Amniotic epithelial cell (primary cell): ENCODE results near the gene GNPTG.

ENCODE experiments used
- DNase-seq: peaks from one replicate; pipeline ENCODE4 v3.0.0-alpha.2; 2010; ENCODE audit warnings: low read depth

The GNPTG gene

GRCh38 chr16:1371054-1371978, 19.6 kb downstream of the GNPTG start:
- no peak for DNase-seq

- DNase-seq, result no peak
These were observed 20.7 kb downstream of the GNPTG start for GRCh38 chr16:1372292-1372950.

DNA sequence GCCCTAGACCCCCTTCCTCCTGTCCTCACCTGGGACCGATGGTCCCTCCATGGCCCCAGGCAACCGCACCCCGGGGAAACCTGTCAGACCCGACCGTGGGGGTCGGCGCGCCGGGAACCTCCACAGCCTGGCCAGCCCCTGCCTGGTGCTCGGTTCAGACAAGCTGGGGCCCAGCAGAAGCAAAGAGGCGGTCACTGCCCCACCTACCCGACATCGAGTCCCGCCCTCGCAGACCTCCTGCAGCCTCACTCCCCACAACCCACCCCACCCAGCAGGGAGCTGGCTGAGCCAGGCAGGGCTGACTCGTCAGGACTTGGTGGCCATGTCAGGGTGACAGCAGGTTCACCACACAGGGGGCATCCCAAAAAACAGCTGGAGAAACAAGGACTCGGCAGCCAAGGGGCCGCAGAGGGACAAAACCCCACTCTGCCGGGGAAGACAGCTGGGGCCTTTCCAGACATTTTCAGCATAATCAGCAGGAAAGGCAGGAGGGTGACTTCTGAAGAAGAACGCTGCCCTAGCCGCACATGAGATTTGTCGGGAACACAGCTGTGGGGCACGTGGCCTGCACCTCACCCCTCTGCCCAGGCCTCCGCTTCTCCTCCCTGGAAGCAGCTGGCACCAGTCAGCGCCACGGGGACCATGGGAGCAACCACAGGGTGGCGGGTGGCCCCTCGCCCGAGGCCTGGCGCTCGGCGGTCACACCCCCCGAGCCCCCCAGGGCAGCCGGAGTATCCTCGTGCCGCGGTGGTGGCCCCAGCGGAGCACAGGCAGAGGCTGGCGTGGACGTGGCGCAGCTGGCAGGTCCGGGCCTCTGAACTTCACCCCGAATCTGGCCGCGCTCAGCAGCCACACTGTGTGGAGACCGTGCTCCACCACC, 22.9 kb downstream of the GNPTG start:
- DNase-seq, result no peak

GRCh38 chr16:1375298-1375640, 23.5 kb downstream of the GNPTG start:
- DNase-seq, result no peak

DNA sequence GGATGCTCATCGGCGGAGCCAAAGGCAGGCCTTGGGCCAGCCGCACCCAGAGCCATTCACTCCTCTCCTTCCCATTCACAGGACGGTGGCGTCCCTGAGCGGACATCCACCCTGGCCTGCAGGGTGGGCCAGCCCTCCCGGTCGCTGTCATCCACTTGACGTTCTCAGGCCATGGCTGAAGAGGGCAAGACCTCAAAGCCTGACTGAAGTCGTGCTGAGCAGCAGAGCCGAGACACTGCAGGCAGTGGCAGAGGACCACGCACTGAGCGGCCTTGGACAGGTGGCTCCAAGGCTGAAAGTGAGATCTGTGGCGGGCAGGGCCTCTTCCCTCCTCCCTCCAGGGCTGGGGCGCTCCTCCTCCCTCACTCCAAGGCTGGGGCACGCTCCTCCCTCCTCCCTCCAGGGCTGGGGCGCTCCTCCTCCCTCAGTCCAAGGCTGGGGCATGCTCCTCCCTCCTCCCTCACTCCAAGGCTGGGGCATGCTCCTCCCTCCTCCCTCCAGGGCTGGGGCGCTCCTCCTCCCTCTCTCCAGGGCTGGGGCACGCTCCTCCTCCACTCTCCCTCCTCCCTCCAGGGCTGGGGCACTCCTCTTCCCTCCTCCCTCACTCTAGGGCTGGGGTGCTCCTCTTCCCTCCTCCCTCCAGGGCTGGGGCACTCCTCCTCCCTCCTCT, 24.1 kb downstream of the GNPTG start:
- no peak for DNase-seq

GRCh38 chr16:1377406-1378010, 25.8 kb downstream of the GNPTG start:
- DNase-seq, result no peak

DNA sequence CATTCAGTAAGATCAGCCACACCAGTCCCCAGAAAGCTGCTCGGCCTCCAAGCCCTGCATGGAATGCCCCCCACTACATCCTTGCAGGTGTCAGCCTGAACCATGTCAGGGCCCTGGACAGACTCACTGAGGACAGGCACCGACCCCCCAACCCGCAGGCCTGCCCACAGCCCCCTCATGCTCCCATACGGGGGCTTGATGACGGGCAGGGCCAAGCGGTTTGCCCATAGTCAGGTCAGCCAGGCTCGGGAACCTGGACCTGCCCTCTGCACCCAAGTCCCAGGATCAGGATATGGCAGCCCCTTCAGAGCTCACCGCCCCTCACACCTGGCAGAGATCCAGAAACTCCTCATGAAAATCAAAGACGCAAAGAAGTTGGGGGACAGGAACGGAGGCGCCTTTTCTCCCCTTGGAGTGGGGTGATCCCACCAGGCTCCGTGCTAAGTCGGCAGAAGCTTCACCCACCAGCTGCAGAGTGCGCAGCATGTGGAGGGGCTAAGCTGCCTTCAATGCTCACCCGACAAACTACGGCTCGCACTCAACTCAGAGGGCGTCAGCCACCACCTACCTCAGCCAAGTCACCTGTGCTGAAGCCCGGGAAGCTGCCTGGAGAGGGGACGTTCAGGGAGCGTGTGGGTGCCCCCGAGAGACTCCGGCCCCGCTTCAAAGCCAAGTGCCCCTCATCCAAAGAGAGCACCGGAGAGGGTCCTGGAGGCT, 26.5 kb downstream of the GNPTG start:
- DNase-seq, result no peak

- DNase-seq, result peak; percentile 61
These were observed 27.1 kb downstream of the GNPTG start for GRCh38 chr16:1378804-1379303.

- peak; percentile 31 for DNase-seq
These were observed 27.8 kb downstream of the GNPTG start for GRCh38 chr16:1379304-1380076.

DNA sequence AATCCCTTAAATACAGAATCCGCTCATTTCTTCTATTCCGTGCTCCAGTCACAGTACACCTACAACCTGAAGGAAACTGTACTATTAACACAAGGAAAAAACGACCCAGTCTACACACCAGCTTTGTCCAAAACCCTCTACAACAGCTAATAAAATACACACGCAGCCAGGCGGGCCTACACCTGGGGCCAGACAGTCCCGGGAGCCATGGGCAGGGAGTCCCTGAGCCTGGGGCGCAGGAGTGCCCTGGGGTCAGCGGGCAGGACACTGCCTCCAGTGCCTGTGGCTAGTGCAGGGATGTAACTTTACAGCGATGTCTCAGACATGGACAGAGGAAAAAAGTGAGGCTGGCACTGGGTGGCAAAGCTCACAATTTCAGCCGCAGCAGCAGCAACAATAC, 28.5 kb downstream of the GNPTG start:
- DNase-seq, result no peak

GRCh38 chr16:1381612-1382406, 30.1 kb downstream of the GNPTG start:
- DNase-seq, result peak; percentile 2

DNA sequence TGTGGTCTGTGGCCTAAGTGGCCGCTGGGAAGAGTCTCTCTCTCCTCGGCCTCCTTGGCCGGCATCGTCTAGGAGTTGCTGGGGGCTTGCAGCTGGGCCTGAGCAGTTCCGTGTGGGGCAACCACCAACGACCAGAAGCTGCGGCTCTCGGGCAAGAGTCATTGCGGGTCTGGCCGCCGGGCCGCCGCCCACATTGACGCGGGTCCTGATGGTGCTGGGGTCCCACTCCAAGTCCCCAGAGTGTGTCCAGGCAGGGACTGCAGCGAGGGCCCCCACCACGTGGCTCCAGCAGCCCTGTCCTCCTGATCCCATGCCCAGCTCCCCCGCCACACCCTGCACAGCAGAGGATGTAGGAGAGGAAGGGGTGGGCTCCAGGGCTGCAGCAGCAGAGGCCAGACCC, 31.8 kb downstream of the GNPTG start:
- no peak for DNase-seq

DNA sequence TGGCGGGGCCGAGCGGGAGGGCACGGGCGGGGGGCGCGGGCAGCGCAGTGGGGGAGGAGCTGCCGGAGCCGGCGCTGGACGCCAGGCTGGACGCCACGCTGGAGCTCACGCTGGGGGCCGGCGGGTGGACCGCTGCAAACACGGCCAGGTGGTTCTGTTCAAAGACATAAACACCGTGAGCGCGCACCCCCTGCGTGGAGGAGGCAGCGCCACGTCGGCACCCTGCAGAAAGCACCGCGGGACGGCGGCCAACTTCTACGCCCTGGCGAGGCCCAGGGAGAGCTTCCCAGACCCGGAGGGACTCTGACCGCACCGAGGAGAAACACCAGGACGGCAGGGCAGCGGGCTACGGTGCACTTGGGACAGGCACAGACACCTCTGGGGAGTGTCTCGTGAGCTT, 33.5 kb downstream of the GNPTG start:
- DNase-seq, result no peak

DNA sequence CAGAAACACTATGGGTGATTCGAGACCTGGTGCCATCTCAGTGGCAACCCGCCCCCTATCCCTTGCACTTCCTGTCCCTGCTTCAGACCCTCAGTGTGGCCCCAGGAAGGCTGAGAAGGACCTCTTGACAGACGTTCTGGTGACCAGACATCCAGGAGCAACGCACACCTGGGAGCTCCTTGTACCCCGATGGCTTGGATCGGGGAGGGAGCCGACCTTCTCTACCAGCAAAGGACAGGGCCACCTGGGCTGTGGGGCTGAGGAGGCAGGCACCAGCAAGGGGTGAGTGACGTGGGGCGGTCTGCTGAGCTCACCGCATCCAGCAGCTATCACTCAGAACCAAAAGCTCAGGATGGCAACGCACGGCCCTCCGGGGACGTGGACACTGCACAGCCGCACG, 35.6 kb downstream of the GNPTG start:
- no peak for DNase-seq

GRCh38 chr16:1389762-1390161, 38.0 kb downstream of the GNPTG start:
- DNase-seq, result no peak

GRCh38 chr16:1390239-1390779, 38.6 kb downstream of the GNPTG start:
- no peak for DNase-seq

- DNase-seq, result no peak
These were observed 41.1 kb downstream of the GNPTG start for GRCh38 chr16:1392826-1393225.

DNA sequence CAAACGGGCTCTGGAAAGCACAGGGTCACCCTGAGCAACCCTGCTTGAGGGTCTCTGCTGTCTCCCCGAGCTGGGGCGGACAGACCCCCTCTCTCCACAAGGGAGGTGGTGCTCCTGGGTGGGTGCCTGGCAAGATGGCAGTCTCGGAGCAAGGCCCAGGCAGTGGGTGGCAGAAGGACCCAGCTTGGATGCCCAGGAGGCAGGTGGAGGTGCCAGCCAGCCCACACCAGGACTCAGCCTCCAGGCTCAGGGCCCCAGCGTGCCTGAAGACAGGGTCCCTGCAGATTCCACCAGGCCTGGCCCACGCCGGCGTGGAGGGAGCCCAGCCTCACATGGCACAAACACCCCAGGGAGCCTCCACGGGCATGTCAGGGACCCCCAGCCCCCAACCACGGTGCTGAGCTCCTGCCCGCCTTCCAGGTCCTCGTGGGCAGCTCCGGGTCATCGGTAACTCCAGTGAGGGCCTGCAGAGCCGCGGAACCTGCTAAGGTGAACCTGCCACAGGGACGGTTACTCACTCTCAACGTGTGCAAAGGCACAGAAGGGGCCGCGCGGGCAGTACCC, 42.0 kb downstream of the GNPTG start:
- DNase-seq, result no peak
